COLO668 (cell line): ENCODE results near the gene GIPC3.
"Not testable (repeated sequence)": the region's sequence is repeated elsewhere in the genome, so short reads cannot be mapped to it uniquely, and the experiment has no call there.

Source experiments
- DNase-seq: peaks from one replicate; lab custom pipeline; 2025; ENCODE audit not compliant: unreplicated experiment; lab: John Stamatoyannopoulos, UW

Gene GIPC3

GRCh38 chr19:3615524-3616135 is 30.4 kb downstream of the GIPC3 start:
- DNase-seq: no peak

GRCh38 chr19:3617463-3617862 is 32.2 kb downstream of the GIPC3 start:
- DNase-seq: no peak

GRCh38 chr19:3618144-3618810 is 33.0 kb downstream of the GIPC3 start:
- DNase-seq: peak; percentile 17

GRCh38 chr19:3618811-3619630 is 33.7 kb downstream of the GIPC3 start:
- no peak for DNase-seq

- DNase-seq: no peak
These were observed 34.3 kb downstream of the GIPC3 start for GRCh38 chr19:3619631-3620012.

- DNase-seq: no peak
These were observed 35.0 kb downstream of the GIPC3 start for GRCh38 chr19:3620145-3620816.

- DNase-seq: no peak
These were observed 35.7 kb downstream of the GIPC3 start for GRCh38 chr19:3620817-3621547.

- no peak for DNase-seq
These were observed 36.4 kb downstream of the GIPC3 start for GRCh38 chr19:3621689-3622088.

GRCh38 chr19:3622224-3622623 is 36.9 kb downstream of the GIPC3 start:
- DNase-seq: no peak

GRCh38 chr19:3623716-3624115 is 38.4 kb downstream of the GIPC3 start:
- no peak for DNase-seq

GRCh38 chr19:3625996-3626472 is 40.8 kb downstream of the GIPC3 start:
- DNase-seq: no peak

GRCh38 chr19:3626473-3627350 is 41.4 kb downstream of the GIPC3 start, which contains the start of gene CACTIN:
Gene CACTIN (minus strand): TSS chr19:3626790. CDS start chr19:3626762, 28 bp downstream.
- peak; percentile 99 for DNase-seq

GRCh38 chr19:3627351-3627723 is 42.1 kb downstream of the GIPC3 start:
- DNase-seq: no peak

- not testable (repeated sequence) for DNase-seq
These were observed 43.5 kb downstream of the GIPC3 start for GRCh38 chr19:3628766-3629165.

GRCh38 chr19:3631053-3631861 is 46.0 kb downstream of the GIPC3 start:
- DNase-seq: no peak

- no peak for DNase-seq
These were observed 46.8 kb downstream of the GIPC3 start for GRCh38 chr19:3632098-3632497.

GRCh38 chr19:3632739-3633558 is 47.7 kb downstream of the GIPC3 start:
- DNase-seq: no peak

GRCh38 chr19:3633559-3633988 is 48.3 kb downstream of the GIPC3 start:
- no peak for DNase-seq
